Large intestine (tissue), 3 donors: ENCODE results near the gene TMEM135. TPM values are rescaled to one million over a fixed set of nuclear protein-coding genes. Genes with fewer than 3 reads are reported as not detected.
"Not testable (repeated sequence)": the region's sequence is repeated elsewhere in the genome, so short reads cannot be mapped to it uniquely, and the experiment has no call there.

Source experiments
- DNase-seq, 2 donors: peaks; one replicate each; pipeline versions ENCODE4 v3.0.0 to v3.0.0-alpha.2; 2013
- H3K27ac ChIP-seq: one replicate; pipeline ENCODE4 v1.5.1; 2013; ENCODE audit warnings: low read length
- H3K27me3 ChIP-seq: 2 replicates; pipeline ENCODE4 v1.6.1; 2013; ENCODE audit warnings: low read length; ENCODE audit not compliant: control insufficient read depth, insufficient read depth
- H3K36me3 ChIP-seq: 2 replicates; pipeline ENCODE4 v1.6.1; 2013; ENCODE audit warnings: low read length; ENCODE audit not compliant: control insufficient read depth, insufficient read depth
- H3K4me1 ChIP-seq: one replicate; pipeline ENCODE4 v1.6.1; 2013; ENCODE audit warnings: low read length; ENCODE audit not compliant: control insufficient read depth, insufficient read depth
- H3K4me3 ChIP-seq: one replicate; pipeline ENCODE4 v1.5.1; 2013; ENCODE audit warnings: low read length
- H3K9me3 ChIP-seq: one replicate; pipeline ENCODE4 v1.6.1; 2013; ENCODE audit warnings: mild to moderate bottlenecking, low read depth, low read length, moderate library complexity; ENCODE audit not compliant: control insufficient read depth
- WGBS: methylation state at CpG from one replicate; pipeline ENCODE4 v1.1.5; 2013; ENCODE audit warnings: low lambda C conversion rate; ENCODE audit not compliant: insufficient coverage; 5-methylcytosine and 5-hydroxymethylcytosine counted together
- polyA plus RNA-seq: library from polyadenylated mRNA; unstranded; fragments of 120-200 nt; gene quantifications from one replicate; pipeline ENCODE4 v1.2.1, GENCODE V29; 2013

The TMEM135 gene
- polyA plus RNA-seq, 1 donor = 19.9 TPM

GRCh38 chr11:86999859-87000753, 37.6 kb upstream of the TMEM135 start:
- DNase-seq = peak in 1 of 2 donors; percentile 16
- no peaks in the 10 kb centered on the region for H3K4me1 ChIP-seq
- no peak overlapping the region for H3K4me3 ChIP-seq
- 66% methylated on average over 4 of the region's 5 CpGs for WGBS
- no peaks in the 10 kb centered on the region for H3K9me3 ChIP-seq
- no peak overlapping the region for H3K27ac ChIP-seq
- H3K36me3 ChIP-seq = no peaks in the 10 kb centered on the region
- H3K27me3 ChIP-seq = no peaks in the 10 kb centered on the region

- H3K9me3 ChIP-seq = no peaks in the 10 kb centered on the region
- no peak overlapping the region for H3K27ac ChIP-seq
- WGBS = 80% methylated on average over 1 of the region's 1 CpG
- H3K27me3 ChIP-seq = no peaks in the 10 kb centered on the region
- H3K4me1 ChIP-seq = no peaks in the 10 kb centered on the region
- no peak overlapping the region for H3K4me3 ChIP-seq
- H3K36me3 ChIP-seq = no peaks in the 10 kb centered on the region
- DNase-seq = no peak
Measured at GRCh38 chr11:87002918-87003317, 34.8 kb upstream of the TMEM135 start.

GRCh38 chr11:87004281-87004680, 33.5 kb upstream of the TMEM135 start:
- not testable (repeated sequence) for H3K4me3 ChIP-seq, H3K9me3 ChIP-seq, H3K36me3 ChIP-seq, H3K27me3 ChIP-seq, H3K27ac ChIP-seq, DNase-seq, H3K4me1 ChIP-seq
- no CpG with 5 or more reads among the region's 4 CpGs for WGBS

GRCh38 chr11:87005569-87005921, 32.2 kb upstream of the TMEM135 start:
- Histone ChIP-seq H3K27me3 (no peaks in the 10 kb centered on the region), H3K4me3 (no peak overlapping the region), H3K27ac (no peak overlapping the region), H3K9me3 (no peaks in the 10 kb centered on the region), H3K4me1 (no peaks in the 10 kb centered on the region), H3K36me3 (no peaks in the 10 kb centered on the region)
- no CpG with 5 or more reads among the region's 3 CpGs for WGBS
- DNase-seq = no peak

GRCh38 chr11:87006035-87006434, 31.7 kb upstream of the TMEM135 start:
- no peaks in the 10 kb centered on the region for H3K4me1 ChIP-seq
- no peaks in the 10 kb centered on the region for H3K27me3 ChIP-seq
- WGBS = 100% methylated on average over 3 of the region's 4 CpGs
- no peaks in the 10 kb centered on the region for H3K9me3 ChIP-seq
- no peaks in the 10 kb centered on the region for H3K36me3 ChIP-seq
- H3K27ac ChIP-seq = no peak overlapping the region
- no peak overlapping the region for H3K4me3 ChIP-seq
- no peak for DNase-seq

- Histone ChIP-seq H3K27ac (no peak overlapping the region), H3K4me3 (no peak overlapping the region), H3K36me3 (no peaks in the 10 kb centered on the region), H3K4me1 (no peaks in the 10 kb centered on the region), H3K9me3 (no peaks in the 10 kb centered on the region), H3K27me3 (no peaks in the 10 kb centered on the region)
- WGBS = no CpG with 5 or more reads among the region's 1 CpG
- no peak for DNase-seq
Measured at GRCh38 chr11:87007963-87008362, 29.8 kb upstream of the TMEM135 start.

- Histone ChIP-seq H3K27me3 (no peaks in the 10 kb centered on the region), H3K4me3 (no peak overlapping the region), H3K4me1 (no peaks in the 10 kb centered on the region), H3K27ac (no peak overlapping the region), H3K36me3 (no peaks in the 10 kb centered on the region), H3K9me3 (no peaks in the 10 kb centered on the region)
- DNase-seq = no peak
- WGBS = no CpG with 5 or more reads among the region's 1 CpG
Measured at GRCh38 chr11:87012089-87012488, 25.6 kb upstream of the TMEM135 start.

GRCh38 chr11:87012673-87013072, 25.1 kb upstream of the TMEM135 start:
- WGBS = no CpG with 5 or more reads among the region's 1 CpG
- no peak overlapping the region for H3K27ac ChIP-seq
- no peak overlapping the region for H3K4me3 ChIP-seq
- no peaks in the 10 kb centered on the region for H3K36me3 ChIP-seq
- no peaks in the 10 kb centered on the region for H3K27me3 ChIP-seq
- DNase-seq = no peak
- H3K9me3 ChIP-seq = no peaks in the 10 kb centered on the region
- H3K4me1 ChIP-seq = no peaks in the 10 kb centered on the region

- no peaks in the 10 kb centered on the region for H3K36me3 ChIP-seq
- H3K27ac ChIP-seq = no peak overlapping the region
- H3K4me1 ChIP-seq = no peaks in the 10 kb centered on the region
- 71% methylated on average over 1 of the region's 5 CpGs for WGBS
- no peaks in the 10 kb centered on the region for H3K9me3 ChIP-seq
- no peak for DNase-seq
- H3K4me3 ChIP-seq = no peak overlapping the region
- H3K27me3 ChIP-seq = no peaks in the 10 kb centered on the region
Measured at GRCh38 chr11:87013912-87014825, 23.6 kb upstream of the TMEM135 start.

- Histone ChIP-seq H3K27me3 (no peaks in the 10 kb centered on the region), H3K36me3 (no peaks in the 10 kb centered on the region), H3K27ac (no peak overlapping the region), H3K9me3 (no peaks in the 10 kb centered on the region), H3K4me1 (no peaks in the 10 kb centered on the region), H3K4me3 (no peak overlapping the region)
- DNase-seq = no peak
- 57% methylated on average over 1 of the region's 10 CpGs for WGBS
Measured at GRCh38 chr11:87015645-87016044, 22.1 kb upstream of the TMEM135 start.
